ENCODE results near the gene LPCAT3. TPM values are rescaled to one million over a fixed set of nuclear protein-coding genes. Genes with fewer than 3 reads are reported as not detected.

The LPCAT3 gene
- total RNA-seq, 1 donor from 2014 or later: 7.9 TPM

Other genes starting within 250 kb of the LPCAT3 start
- not detected in 2 replicates for gene LAG3, start 246.0 kb downstream of the LPCAT3 start, total RNA-seq
- not detected in 2 replicates for gene CD4, start 228.9 kb downstream of the LPCAT3 start, total RNA-seq
- not detected in 2 replicates for gene GPR162, start 196.7 kb downstream of the LPCAT3 start, total RNA-seq
- 11.3 and 20.0 TPM in 2 replicates for gene P3H3, start 190.1 kb downstream of the LPCAT3 start, total RNA-seq
- gene GNB3, start 177.6 kb downstream of the LPCAT3 start, total RNA-seq: 0.38 and 0.53 TPM in 2 replicates
- 0.26 and 0.51 TPM in 2 replicates for gene CDCA3, start 167.2 kb downstream of the LPCAT3 start, total RNA-seq
- gene USP5, start 166.3 kb downstream of the LPCAT3 start, total RNA-seq: 45.0 and 46.9 TPM in 2 replicates
- gene TPI1, start 150.9 kb downstream of the LPCAT3 start, total RNA-seq: 1,194 and 1,306 TPM in 2 replicates
- 7.9 and 12.5 TPM in 2 replicates for gene SPSB2, start 145.2 kb downstream of the LPCAT3 start, total RNA-seq
- 11.6 and 12.8 TPM in 2 replicates for gene LRRC23, start 113.7 kb downstream of the LPCAT3 start, total RNA-seq
- 9.0 and 10.0 TPM in 2 replicates for gene ENO2, start 103.9 kb downstream of the LPCAT3 start, total RNA-seq
- gene ATN1, start 90.5 kb downstream of the LPCAT3 start, total RNA-seq: 4.9 and 7.1 TPM in 2 replicates
- gene RNU7-1, start 74.7 kb downstream of the LPCAT3 start, total RNA-seq: not detected in 2 replicates
- 92.2 and 161 TPM in 2 replicates for gene C12orf57, start 74.5 kb downstream of the LPCAT3 start, total RNA-seq
- 10.9 and 12.4 TPM in 2 replicates for gene PTPN6, start 67.1 kb downstream of the LPCAT3 start, total RNA-seq
- 83.7 and 189 TPM in 2 replicates for gene PHB2, start 47.8 kb downstream of the LPCAT3 start, total RNA-seq
- 68.2 and 68.4 TPM in 2 replicates for gene EMG1, start 47.6 kb downstream of the LPCAT3 start, total RNA-seq
- gene C1S, start 42.2 kb upstream of the LPCAT3 start, total RNA-seq: 1.5 and 6.3 TPM in 2 replicates
- gene C1R, start 74.0 kb upstream of the LPCAT3 start, total RNA-seq: 1.9 and 3.2 TPM in 2 replicates
- 11.3 and 14.3 TPM in 2 replicates for gene C1RL, start 90.7 kb upstream of the LPCAT3 start, total RNA-seq
- not detected in 2 replicates for gene RBP5, start 110.4 kb upstream of the LPCAT3 start, total RNA-seq
- gene CLSTN3, start 111.9 kb upstream of the LPCAT3 start, total RNA-seq: 7.0 and 9.2 TPM in 2 replicates
- gene PEX5, start 171.2 kb upstream of the LPCAT3 start, total RNA-seq: 21.9 and 27.9 TPM in 2 replicates